OCI-LY3 (cell line): ENCODE data around the gene HJURP.

ENCODE experiments used
- CTCF ChIP-seq: fragments of 200-600, 300-600 bp; sonication (generic); IDR thresholded peaks from 2 replicates; pipeline ENCODE4 v1.5.1; 2014; ENCODE audit warnings: antibody characterized with exemption, low read length, low read depth
- EZH2phosphoT487 ChIP-seq: fragments of 200-600 bp; shearing (Covaris generic); IDR thresholded peaks from 2 replicates; pipeline ENCODE4 v1.6.1; 2018; ENCODE audit warnings: antibody characterized with exemption, mixed run types, low read depth

- TF ChIP-seq CTCF: no peak
- no peak for TF ChIP-seq EZH2phosphoT487
Measured at GRCh38 chr2:233892793-233893192, 38.5 kb upstream of the HJURP start.
